HuH-7.5 (cell line): ENCODE results near the gene KBTBD8.

Experiments used
- DNase-seq: peaks from one replicate; pipeline ENCODE4 v3.0.0; 2011; ENCODE audit warnings: low spot score

KBTBD8 gene

GRCh38 chr3:66998113-66998903, at the start of gene KBTBD8:
TSS of gene KBTBD8 (plus strand) at chr3:66998307. CDS start at chr3:66998356, 49 bp downstream.
- peak; percentile 68 for DNase-seq

- DNase-seq, result no peak
These were observed 49.3 kb upstream of the KBTBD8 start for GRCh38 chr3:66948838-66949237.

- DNase-seq, result no peak
These were observed 48.2 kb upstream of the KBTBD8 start for GRCh38 chr3:66949898-66950297.

GRCh38 chr3:66952357-66952756, 45.8 kb upstream of the KBTBD8 start:
- DNase-seq, result no peak

GRCh38 chr3:66953934-66954445, 44.1 kb upstream of the KBTBD8 start:
- DNase-seq, result no peak

- no peak for DNase-seq
These were observed 41.4 kb upstream of the KBTBD8 start for GRCh38 chr3:66956742-66957141.

- no peak for DNase-seq
These were observed 40.7 kb upstream of the KBTBD8 start for GRCh38 chr3:66957367-66957766.

GRCh38 chr3:66958067-66958466, 40.0 kb upstream of the KBTBD8 start:
- DNase-seq, result no peak

GRCh38 chr3:66962664-66963063, 35.4 kb upstream of the KBTBD8 start:
- DNase-seq, result no peak

- DNase-seq, result no peak
These were observed 26.9 kb upstream of the KBTBD8 start for GRCh38 chr3:66971245-66971644.

- peak; percentile 23 for DNase-seq
These were observed 26.1 kb upstream of the KBTBD8 start for GRCh38 chr3:66971891-66972551.

- no peak for DNase-seq
These were observed 17.3 kb upstream of the KBTBD8 start for GRCh38 chr3:66980791-66981190.

GRCh38 chr3:66983101-66983500, 15.0 kb upstream of the KBTBD8 start:
- no peak for DNase-seq

- no peak for DNase-seq
These were observed 12.7 kb upstream of the KBTBD8 start for GRCh38 chr3:66985336-66985920.

GRCh38 chr3:66986406-66986805, 11.7 kb upstream of the KBTBD8 start:
- DNase-seq, result no peak

- DNase-seq, result no peak
These were observed 8.9 kb upstream of the KBTBD8 start for GRCh38 chr3:66989241-66989640.

GRCh38 chr3:66989860-66990696, 8.0 kb upstream of the KBTBD8 start:
- no peak for DNase-seq

- no peak for DNase-seq
These were observed 6.6 kb upstream of the KBTBD8 start for GRCh38 chr3:66991459-66991858.

- DNase-seq, result no peak
These were observed 5.0 kb upstream of the KBTBD8 start for GRCh38 chr3:66993082-66993481.

GRCh38 chr3:66994588-66994987, 3.5 kb upstream of the KBTBD8 start:
- DNase-seq, result no peak

- DNase-seq, result no peak
These were observed 1.4 kb upstream of the KBTBD8 start for GRCh38 chr3:66996696-66997095.

GRCh38 chr3:66997560-66998112, 471 bp upstream of the KBTBD8 start:
- no peak for DNase-seq
